HG03280 (cell line): ENCODE results near the gene KCNG2.

Experiments used
- ATAC-seq: cut with Tn5 transposase; IDR thresholded peaks from one replicate; pipeline ENCODE4 v1.9.1; 2021; ENCODE audit warnings: mild to moderate bottlenecking, moderate library complexity; ENCODE audit not compliant: unreplicated experiment

Gene KCNG2

DNA sequence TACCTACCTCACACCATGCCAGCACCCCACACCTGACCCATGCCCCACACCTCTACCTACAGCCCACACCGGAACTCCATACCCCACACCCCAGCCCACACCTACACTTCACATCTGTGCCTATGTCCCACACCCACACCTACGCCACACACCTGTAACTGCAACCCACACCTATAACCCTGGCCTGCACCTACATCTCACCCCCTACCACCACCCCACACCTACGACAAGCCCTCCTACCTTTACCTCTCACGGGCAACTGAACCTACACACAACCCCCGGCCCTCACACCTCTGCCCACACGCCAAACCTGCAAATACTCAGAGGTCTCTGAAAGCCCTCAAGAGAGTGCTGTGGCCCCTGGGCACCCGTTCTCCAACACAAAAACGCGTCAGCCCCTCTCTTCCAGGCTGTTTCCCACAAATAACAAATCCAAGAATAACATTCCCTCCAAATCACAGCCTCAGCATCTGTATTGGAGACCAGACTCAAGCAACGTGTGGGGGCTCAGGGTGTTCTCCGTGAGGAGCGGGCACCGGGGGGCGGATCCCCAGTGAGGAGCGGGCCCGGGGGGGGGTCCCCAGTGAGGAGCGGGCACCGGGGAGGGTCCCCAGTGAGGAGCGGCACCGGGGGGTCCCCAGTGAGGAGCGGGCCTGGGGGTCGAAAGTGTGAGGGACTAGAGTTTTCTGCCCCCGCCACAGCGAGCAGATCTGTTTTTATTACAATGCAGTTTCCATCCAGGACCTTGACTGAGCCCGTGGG is 120.3 kb downstream of the KCNG2 start:
- no peak for ATAC-seq

DNA sequence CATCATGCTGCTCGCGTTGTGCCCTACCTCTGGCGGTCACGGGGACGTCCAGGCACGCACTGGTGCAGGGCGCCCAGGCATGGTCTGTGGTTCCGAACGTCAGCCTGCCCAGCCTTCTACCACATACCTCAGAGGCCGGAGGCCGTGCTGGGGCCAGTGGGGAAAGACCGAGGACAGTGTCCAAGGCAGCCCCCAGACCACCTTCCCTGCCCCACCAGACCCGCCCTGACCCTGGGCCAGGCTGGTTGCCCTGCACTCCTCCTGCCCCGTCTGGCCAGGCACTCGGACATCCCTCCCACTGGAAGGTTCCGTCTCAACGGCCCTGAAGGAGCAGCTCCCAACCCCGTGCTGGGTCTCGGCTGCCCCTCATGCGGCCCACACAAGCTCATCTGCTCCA is 120.9 kb downstream of the KCNG2 start:
- ATAC-seq = no peak

DNA sequence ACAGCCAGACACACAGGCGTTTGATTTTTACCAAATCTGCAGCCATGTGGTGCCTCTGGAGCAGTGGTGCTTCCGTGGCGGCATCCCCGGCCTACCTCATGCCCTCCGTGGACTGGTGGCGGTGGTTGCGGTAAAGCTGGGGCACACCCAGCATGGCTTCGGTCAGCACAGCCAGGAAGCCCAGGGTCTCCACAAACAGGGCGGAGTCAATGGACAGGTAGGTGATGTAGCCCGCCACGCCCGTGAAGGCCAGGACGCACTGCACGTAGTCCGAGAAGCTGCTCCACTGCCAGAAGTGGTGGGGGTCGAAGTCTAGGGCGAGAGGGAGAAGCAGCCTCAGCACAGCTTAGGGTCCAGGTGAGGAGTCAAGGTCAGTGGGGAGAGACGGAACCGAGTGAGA is 121.4 kb downstream of the KCNG2 start:
- ATAC-seq = no peak

DNA sequence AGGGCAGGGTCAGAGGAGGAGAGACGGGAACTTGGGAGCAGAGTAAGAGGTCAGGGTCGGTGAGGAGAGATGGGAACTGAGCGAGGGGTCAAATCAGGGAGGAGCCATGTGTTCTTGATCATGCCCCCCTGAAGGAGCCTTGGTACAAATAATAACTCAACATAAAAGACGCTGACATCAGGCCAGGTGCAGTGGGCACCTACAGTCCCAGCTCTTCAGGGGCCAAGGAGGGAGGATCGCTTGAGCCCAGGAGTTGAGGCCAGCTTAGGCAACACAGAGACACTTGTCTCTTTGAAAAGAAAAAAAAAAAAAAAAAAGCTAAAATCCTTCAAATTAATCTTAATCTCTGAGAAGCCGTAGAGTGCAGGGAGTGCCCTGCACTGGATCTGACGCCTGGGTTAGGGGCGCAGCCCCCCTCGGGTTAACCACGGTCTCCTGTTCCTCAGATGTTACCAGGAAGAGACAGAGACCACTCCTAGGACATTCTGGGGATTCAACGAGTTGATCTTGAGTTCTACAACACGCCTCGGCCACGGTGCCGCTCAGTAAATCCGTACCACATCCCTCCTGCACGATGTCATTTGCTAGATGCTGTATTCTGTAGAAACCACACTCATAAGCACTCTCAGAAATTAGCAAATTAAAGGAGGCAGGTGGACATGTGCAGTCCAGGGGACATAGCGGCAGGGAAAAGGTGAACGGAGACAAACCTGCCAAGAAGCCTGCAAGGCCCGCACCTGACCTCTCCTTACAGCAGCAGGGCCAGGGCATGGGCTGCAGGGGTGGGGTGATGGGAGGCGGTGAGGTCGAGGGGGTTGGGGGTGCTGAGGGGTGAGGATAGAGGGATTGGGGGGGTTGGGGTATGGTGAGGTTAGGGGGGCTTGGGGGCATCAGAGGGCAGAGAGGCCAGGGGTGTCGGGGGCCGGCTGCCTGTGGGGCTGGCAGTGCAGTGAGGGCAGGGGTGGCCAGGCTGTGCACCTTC is 124.5 kb downstream of the KCNG2 start:
- no peak for ATAC-seq

DNA sequence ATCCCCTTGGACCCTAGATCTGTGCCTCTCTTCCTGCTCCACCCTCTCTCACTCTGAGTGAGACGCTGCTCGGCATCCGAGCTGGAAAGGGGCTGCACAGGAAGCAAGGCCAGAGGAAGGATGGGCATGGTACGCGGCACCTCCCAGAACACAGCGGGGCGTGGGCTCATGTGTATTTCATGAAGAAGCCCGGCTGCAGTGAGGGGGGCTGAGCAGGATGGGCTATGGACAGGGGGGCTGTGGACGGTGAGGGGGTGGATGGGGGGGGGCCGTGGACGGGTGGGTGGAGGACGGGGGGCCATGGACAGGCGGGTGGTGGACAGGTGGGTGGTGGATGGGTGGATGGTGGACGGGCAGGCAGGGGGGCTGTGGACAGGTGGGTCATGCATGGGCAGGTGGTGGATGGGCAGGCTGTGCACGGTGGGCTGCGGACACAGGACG is 125.3 kb downstream of the KCNG2 start:
- ATAC-seq = no peak

DNA sequence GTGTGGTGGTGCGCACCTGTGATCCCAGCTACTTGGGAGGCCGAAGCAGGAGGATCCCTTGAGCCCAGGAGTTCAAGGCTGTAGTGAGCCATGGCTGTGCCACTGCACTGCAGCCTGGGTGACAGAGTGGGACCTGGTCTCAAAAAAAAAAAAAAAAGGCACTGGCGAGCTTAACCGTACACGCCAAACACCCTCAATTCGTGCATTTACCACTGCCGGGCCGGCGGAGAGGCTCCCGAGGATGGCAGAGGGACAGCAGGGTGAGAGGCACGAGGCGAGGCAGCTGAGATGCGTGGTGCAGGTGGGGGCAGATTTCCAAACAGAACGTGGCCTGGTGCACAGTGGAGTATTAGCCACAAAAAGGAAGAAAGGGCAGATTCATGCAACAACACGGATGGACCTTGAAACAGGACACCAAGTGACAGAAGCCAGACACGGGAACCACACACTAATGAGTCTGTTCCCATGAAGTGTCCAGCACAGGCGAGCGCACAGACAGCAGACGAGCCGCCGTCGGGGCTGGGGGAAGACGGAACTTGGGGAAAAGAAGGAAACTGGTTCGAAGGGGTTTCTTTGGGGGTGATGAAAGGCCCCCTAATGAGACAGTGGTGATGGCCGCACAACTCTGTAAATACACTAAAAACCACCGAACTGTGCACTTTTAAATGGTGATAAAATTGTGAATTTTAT is 126.3 kb downstream of the KCNG2 start:
- ATAC-seq = no peak

DNA sequence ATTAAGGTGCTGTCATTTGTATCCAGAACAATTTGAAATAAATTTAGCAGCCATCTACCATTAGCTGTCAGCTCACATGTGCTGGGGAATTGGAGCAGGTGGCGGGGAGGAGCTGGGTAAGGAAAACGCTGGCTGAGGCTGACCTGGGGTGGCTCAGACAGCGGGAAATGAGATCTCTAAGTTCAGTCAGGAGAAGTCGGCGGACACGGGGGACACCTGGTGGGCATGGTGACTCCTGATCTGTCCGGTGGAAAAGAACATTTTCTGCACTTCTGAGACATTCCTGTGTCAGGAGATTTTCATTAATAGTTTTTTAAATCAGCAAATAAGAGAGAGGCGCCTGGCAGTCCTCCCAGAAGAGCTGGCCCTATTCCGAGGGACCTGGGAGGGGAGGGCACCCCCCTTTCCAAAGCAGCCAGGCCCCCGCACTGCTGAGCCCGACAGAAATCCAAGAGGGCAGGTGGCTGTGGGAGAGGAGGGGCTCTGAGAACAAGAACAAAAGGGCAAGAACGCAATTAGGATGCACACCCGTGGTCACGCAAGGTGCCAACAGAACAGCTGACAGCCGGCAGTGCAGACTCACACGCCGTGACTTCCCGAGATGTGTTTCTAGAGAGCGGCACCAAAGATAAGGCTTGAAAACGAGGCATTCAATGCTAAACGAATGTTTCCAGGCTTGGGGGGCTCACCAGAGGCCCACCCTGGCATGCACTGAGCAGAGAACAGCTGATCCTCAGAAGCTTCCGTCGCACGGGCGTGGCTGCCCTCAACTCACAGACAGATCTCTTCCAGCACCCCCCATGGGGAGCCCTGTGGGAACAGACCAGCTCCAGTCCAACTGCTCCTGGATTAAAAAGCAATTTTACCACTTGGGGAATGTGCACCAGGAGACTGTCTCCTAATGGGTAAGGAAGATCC is 127.3 kb downstream of the KCNG2 start:
- no peak for ATAC-seq

DNA sequence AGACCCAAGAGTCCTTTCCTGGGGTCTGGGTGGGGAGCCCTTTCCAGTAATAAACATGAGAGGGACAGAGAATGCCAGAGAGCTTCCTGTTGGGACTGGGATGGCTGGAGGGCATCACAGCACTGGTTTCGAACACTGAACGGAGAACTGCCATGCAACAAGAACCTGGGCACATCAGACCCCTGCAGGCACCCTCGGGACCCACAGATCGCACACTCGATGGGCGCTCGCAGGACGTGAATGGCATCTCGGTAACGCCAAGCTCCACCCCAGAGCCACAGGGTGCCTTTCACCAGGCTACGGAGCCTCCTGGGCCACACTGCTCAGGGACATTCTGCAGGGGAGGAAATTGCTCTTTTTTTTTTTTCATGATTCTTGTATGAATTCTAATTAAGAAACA is 128.6 kb downstream of the KCNG2 start:
- no peak for ATAC-seq

DNA sequence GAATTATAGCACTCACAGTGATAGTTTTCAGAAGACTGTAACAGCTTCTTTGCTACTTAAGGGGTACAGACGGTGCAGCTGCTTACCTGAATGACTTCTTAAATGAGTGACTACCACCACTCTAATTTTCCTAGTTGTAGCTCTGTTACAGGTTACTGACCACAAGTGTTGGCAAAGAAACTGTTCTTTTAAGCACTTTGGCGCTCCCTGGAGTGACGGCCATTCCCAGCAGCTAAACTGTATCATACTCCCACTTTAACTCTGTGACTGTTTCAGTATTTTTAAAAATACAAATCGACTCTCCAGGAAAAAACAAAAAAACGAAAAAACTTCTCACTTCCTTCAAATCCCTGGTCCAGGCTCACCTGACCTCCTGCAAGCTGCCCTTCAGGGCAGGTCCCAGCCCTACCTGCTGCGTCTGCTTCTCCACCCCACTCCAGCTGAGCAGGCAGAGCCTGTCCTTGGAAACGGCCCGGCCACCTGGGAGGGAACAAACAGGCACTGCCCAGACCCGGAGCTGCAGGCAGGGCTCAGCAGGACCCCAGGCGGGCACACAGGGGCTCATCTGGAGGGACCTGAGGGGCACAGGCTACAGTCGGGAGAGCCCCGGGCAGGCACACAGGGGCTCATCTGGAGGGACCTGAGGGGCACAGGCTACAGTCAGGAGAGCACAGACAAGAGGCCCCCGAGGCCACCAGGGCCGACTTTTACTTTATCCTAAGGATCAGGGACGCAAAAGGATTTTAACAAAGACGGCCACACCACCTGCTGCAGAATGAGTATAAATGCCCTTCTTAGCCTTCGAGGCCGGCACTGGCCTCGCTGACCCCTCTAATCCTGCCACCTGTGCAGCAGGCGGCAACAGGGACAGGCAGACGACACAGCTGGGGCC is 129.2 kb downstream of the KCNG2 start:
- no peak for ATAC-seq

DNA sequence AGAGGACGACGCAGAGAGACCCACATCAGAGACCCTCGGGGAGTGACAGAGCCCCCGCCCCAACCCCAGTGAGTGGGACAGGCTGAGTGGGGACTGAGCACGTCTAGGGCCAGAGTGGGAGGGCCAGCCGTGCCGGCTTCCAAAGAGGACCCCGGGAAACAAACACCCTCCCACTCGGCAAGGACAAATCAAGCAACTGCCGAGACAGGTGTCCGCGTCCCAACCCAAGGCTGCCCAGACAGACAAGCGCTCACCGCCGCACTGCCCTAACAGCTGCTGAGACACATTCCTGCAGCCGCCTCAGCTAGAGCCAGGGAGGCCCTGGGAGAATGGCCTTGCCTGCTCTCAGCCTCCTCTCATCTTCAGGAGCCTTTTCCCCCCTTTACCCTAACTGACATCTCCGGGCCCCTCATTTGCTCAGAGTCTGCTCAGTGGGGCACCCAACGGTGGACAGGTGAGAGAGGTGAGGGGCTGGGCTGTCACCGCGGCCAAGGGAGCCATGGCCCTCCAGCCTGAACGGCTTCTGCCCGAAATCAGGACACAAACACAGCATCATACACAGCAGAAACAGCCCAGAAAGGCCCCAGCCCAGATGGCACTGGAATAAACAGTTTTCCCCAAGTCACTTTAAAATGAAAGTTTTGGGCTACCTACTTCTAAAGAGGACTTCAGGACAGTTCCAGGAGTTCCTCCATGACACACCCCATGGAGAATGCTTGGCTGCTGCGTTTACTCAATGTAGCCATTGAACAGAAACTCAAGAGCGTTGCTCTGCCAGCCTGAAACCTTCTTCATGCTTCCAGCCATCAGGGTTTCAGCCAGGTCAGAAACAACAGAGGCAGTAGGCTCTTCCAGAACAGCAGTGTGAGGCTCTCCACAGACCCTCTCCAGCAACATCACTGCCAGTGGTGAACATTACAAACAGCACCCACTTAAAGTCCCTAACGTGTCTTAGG is 130.1 kb downstream of the KCNG2 start:
- no peak for ATAC-seq

DNA sequence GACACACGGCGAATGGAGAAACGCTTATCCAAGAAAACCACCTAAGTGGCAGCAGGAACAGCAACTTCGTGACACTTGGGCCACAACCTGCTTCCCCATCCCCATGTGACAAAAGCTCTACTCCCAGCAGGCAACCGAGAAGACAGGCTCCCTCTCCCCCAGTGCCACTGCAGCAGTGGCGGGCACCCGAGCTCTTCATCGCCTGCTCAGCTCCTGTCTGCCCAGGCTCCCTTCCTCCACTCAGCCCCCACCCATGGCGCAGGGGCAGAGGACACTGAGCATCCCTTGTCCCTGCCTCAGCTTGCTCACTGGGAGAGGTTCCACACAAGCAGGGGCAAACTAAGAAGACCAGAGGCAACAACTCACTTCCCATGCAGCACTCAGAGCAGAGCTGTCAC is 130.8 kb downstream of the KCNG2 start:
- ATAC-seq = no peak

DNA sequence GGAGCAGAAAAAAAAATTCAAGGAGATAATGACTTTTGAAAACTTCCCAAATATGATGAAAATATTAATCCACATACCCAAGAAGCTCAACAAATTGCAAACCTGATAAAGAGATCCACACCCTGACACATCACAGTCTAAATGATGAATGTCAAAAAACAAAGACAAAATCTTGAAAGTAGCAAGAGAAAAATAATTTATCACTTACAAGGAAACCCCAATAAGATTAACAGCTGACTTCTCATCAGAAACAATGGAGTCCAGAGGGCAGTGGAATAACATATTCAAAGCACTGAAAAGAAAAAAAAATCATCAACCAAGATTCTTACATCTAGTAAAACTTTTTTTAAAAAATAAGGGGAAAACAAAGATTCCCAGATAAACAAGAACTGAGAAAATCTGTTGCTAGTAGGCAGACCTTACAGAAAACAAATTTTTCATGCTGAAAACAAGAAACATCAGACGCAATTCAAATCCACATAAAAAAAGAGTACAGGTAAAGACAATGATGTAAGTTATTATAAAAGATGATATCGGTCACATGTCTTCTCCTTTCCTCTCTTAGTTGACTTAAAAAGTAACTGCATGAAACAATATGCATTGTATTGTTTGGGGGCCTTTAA is 132.4 kb downstream of the KCNG2 start:
- no peak for ATAC-seq

DNA sequence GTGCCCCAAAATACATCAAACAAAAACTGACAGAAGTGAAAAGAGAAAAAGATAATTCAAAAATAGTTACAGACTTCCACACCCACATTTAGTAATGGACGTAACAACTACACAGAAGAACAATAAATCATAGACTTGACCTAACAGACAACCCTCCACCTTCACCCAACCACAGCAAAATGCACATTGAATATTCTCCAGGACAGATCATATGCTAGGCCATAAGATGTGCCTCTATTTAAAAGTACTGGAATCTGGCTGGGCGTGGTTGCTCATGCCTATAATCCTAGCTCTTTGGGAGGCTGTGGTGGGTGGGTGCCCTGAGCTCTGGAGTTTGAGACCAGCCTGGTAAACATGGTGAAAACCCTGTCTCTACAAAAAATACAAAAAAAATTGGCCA is 133.7 kb downstream of the KCNG2 start:
- no peak for ATAC-seq

DNA sequence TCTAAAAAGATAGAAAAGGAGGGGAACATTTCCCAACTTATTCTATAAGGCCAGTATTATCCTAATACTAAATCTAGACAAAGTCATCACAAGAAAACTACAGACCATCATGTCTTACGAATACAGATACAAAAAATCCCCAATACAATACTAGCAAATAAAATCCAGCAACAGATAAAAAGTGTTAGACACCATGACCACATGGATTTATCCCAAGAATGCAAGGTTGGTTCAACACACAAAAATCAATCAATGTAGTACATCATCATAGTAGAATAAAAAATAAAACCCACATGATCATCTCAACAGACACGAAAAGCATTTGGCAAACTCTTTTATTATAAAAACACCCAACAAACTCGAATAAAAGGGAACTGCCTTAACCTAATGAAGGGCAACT is 135.2 kb downstream of the KCNG2 start:
- ATAC-seq = no peak

DNA sequence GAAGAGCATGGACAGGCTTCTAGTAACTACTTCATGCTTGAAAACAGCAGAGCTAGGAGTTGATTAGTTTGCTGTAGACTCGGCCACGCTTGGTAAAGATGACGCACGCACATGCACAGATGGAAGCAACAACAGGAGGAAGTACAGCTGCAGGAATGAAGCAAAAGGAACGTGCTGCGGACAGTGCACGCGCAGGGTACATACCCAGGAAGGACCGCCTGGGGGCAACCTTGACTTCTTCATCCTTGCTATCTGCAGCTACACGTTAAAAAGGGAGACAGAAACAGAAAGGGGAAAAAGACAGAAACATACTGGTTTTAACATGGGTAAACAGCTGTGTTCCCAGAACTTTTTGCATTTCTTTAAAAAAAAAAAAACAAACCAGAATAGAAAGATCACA is 136.0 kb downstream of the KCNG2 start:
- ATAC-seq = no peak

DNA sequence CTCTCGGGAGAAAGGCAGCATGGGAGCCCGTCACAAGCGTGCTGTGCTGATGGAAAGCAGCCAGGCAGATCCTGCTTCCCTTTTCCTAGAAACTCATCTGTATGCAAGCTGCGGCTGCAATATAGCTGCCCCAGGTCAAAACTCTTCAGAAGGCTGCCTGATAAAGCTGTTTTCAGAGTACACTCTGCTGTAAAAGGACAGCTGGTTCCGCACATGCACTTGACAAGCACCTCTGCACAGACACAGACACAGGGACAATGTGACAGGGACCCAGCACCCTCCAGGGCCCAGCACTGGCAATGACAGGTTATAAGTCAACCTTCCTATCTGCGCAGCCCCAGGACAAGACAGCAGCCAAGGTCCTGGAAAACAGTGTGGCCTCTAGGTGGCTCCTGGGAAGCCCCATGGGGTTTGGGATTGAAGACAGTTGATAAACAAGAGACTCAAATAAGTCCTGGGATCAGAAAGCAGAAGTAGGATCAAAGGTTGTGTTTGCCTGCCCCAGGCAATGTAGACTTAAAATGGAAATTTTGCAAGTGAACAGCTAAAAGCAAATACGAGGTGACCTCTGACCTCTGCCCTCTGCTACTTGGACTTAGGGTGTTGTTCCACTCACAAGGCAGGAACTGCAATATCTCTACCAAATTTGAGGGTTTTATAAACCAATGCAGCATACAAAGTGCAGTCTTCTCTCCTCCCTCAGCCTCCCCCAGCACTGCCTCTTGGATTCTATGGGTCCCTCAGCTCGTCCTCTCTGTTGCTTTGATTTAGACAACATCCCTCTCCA is 136.8 kb downstream of the KCNG2 start:
- ATAC-seq = no peak

DNA sequence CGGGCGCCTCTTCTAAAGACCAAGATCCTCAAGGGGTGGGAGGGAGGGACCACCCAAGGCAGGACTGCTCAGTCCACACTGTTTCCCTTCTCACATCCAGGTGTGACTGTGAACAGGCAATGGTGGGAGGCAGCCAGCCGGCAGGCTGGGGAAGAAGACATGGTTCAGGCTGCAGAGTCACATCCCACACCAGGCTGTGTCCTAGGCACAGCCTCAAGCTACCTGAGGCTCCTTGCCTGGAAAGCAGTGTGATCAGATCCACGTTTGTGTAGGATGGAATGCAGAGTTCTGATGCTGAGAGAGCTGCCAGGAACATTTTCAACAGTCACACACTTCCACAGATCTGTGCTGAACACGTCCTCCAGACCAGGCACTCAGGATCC is 137.4 kb downstream of the KCNG2 start:
- no peak for ATAC-seq
